ENCODE data around the gene FASTKD1.

DNA sequence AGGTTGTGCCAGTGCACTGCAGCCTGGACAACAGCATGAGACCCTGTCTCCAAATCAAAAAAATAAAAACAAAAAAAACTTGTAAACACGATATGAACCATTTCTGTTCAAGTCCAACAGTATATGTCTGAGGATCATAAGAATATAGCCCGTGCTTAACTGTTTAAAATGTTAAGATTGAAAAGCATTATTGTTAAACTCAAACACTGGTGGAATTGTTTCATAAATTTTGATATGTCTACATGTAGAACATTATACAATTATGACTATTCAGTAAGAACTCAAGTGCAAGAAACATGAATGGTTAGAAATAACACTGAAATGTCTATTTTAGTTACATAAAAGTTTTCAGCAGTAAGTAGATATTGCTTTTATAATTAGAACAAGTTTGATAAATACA, 40.2 kb upstream of the FASTKD1 start:
- no peak for TF ChIP-seq POLR2A (IDR thresholded peaks at IDR 0.05)
- TF ChIP-seq, protein P1, sequence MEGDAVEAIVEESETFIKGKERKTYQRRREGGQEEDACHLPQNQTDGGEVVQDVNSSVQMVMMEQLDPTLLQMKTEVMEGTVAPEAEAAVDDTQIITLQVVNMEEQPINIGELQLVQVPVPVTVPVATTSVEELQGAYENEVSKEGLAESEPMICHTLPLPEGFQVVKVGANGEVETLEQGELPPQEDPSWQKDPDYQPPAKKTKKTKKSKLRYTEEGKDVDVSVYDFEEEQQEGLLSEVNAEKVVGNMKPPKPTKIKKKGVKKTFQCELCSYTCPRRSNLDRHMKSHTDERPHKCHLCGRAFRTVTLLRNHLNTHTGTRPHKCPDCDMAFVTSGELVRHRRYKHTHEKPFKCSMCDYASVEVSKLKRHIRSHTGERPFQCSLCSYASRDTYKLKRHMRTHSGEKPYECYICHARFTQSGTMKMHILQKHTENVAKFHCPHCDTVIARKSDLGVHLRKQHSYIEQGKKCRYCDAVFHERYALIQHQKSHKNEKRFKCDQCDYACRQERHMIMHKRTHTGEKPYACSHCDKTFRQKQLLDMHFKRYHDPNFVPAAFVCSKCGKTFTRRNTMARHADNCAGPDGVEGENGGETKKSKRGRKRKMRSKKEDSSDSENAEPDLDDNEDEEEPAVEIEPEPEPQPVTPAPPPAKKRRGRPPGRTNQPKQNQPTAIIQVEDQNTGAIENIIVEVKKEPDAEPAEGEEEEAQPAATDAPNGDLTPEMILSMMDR (IDR thresholded peaks at IDR 0.05): no peak

Measured in testis (tissue), 2 donors.